HEK293 (cell line): ENCODE measurements around the gene NDUFS2.

Experiments
- BCL11A ChIP-seq: fragments of 450-650 bp; formaldehyde crosslinking; IDR thresholded peaks from 2 replicates; pipeline ENCODE4 v1.5.1; 2016; ENCODE audit warnings: low read depth, missing biosample characterization, missing genetic modification characterization
- INSM2 ChIP-seq: fragments of 450-650 bp; formaldehyde crosslinking; IDR thresholded peaks from 2 replicates; pipeline ENCODE4 v1.5.1; 2016; ENCODE audit warnings: missing biosample characterization, missing genetic modification characterization
- KLF10 ChIP-seq: fragments of 450-650 bp; IDR thresholded peaks from 2 replicates; pipeline ENCODE4 v1.5.1; 2018; ENCODE audit warnings: missing biosample characterization, mild to moderate bottlenecking, missing genetic modification characterization
- PRDM2 ChIP-seq: fragments of 450-650 bp; formaldehyde crosslinking; IDR thresholded peaks from 2 replicates; pipeline ENCODE4 v1.5.1; 2016; ENCODE audit warnings: missing biosample characterization, missing genetic modification characterization, borderline replicate concordance
- SCRT2 ChIP-seq: fragments of 450-650 bp; formaldehyde crosslinking; IDR thresholded peaks from 2 replicates; pipeline ENCODE4 v1.5.1; 2016; ENCODE audit warnings: missing biosample characterization, missing genetic modification characterization
- TSHZ1 ChIP-seq: fragments of 450-650 bp; formaldehyde crosslinking; IDR thresholded peaks from 2 replicates; pipeline ENCODE4 v1.5.1; 2016; ENCODE audit warnings: missing biosample characterization, missing genetic modification characterization, borderline replicate concordance
- ZNF133 ChIP-seq: fragments of 450-650 bp; formaldehyde crosslinking; IDR thresholded peaks from 2 replicates; pipeline ENCODE4 v1.5.1; 2016; ENCODE audit warnings: missing biosample characterization, missing genetic modification characterization
- ZNF157 ChIP-seq: fragments of 450-650 bp; formaldehyde crosslinking; IDR thresholded peaks from 2 replicates; pipeline ENCODE4 v1.5.1; 2016; ENCODE audit warnings: missing biosample characterization, missing genetic modification characterization
- ZNF311 ChIP-seq: fragments of 450-650 bp; formaldehyde crosslinking; IDR thresholded peaks from 2 replicates; pipeline ENCODE4 v1.5.1; 2017; ENCODE audit warnings: missing biosample characterization, missing genetic modification characterization, borderline replicate concordance
- ZNF629 ChIP-seq: fragments of 450-650 bp; formaldehyde crosslinking; IDR thresholded peaks from 2 replicates; pipeline ENCODE4 v1.5.1; 2017; ENCODE audit warnings: missing biosample characterization, missing genetic modification characterization
- ZNF768 ChIP-seq: fragments of 450-650 bp; formaldehyde crosslinking; IDR thresholded peaks from 2 replicates; pipeline ENCODE4 v1.5.1; 2018; ENCODE audit warnings: missing biosample characterization, mild to moderate bottlenecking, missing genetic modification characterization
- TF ChIP-seq, protein P1 (sequence below): fragments of 450-650 bp; formaldehyde crosslinking; IDR thresholded peaks from 2 replicates; pipeline ENCODE4 v1.5.1; 2016; ENCODE audit warnings: missing biosample characterization, missing genetic modification characterization

DNA sequence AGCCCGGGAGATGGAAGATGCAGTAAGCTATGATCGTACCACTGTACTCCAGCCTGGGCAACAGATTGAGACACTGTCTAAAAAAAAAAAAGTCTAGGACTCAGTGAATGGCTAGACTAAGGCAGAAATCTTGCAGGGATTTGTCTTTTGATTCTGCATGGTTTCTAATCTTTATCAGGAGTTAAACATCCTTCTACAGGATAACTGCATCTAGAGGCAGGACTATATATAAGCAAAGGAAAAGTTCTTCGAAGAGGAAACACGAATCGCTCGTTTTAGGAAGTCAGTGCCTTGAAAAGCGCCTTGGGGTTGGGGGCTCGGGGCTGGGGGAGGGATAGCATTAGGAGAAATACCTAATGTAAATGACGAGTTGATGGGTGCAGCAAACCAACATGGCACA is 49.0 kb upstream of the NDUFS2 start:
- TF ChIP-seq, protein P1, sequence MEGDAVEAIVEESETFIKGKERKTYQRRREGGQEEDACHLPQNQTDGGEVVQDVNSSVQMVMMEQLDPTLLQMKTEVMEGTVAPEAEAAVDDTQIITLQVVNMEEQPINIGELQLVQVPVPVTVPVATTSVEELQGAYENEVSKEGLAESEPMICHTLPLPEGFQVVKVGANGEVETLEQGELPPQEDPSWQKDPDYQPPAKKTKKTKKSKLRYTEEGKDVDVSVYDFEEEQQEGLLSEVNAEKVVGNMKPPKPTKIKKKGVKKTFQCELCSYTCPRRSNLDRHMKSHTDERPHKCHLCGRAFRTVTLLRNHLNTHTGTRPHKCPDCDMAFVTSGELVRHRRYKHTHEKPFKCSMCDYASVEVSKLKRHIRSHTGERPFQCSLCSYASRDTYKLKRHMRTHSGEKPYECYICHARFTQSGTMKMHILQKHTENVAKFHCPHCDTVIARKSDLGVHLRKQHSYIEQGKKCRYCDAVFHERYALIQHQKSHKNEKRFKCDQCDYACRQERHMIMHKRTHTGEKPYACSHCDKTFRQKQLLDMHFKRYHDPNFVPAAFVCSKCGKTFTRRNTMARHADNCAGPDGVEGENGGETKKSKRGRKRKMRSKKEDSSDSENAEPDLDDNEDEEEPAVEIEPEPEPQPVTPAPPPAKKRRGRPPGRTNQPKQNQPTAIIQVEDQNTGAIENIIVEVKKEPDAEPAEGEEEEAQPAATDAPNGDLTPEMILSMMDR (tag by site-specific recombination) = no peak
- TF ChIP-seq PRDM2 (tag by site-specific recombination) (no peak), ZNF768 (tag by site-specific recombination) (no peak), ZNF133 (tag by site-specific recombination) (no peak), BCL11A (tag by site-specific recombination) (no peak), ZNF629 (no peak), ZNF311 (no peak), ZNF157 (tag by site-specific recombination) (no peak), SCRT2 (tag by site-specific recombination) (no peak), INSM2 (tag by site-specific recombination) (no peak), KLF10 (no peak), TSHZ1 (no peak)
